Tibial nerve (tissue), 3 donors: Measurements from ENCODE around the gene PPCS.

Experiments
- CTCF ChIP-seq, 5 experiments: fragments of 200-600 bp in 3 of 5; fragments of 450-650 bp in 2 of 5; sonication (generic) in 3 of 5; IDR thresholded peaks; one replicate each; pipeline ENCODE4 v1.5.1; 2016 to 2019; ENCODE audit warnings: antibody characterized with exemption in 5 of 5, mild to moderate bottlenecking in 3 of 5, moderate library complexity in 2 of 5
- POLR2A ChIP-seq, 2 donors: fragments of 450-650 bp; IDR thresholded peaks; one replicate each; pipeline ENCODE4 v1.6.1; 2017; ENCODE audit warnings: antibody characterized with exemption in 2 of 2, mild to moderate bottlenecking in 2 of 2, moderate library complexity in 2 of 2

- TF ChIP-seq CTCF (IDR thresholded peaks at IDR 0.05) (no peak), POLR2A (IDR thresholded peaks at IDR 0.05) (no peak)
These were observed 23.6 kb upstream of the PPCS start for GRCh38 chr1:42432714-42433113.
